M059J (cell line): ENCODE data around the gene WDR45B. TPM values are rescaled to one million over a fixed set of nuclear protein-coding genes. Genes with fewer than 3 reads are reported as not detected.

Experiments
- DNase-seq: peaks from one replicate; pipeline ENCODE4 v3.0.0-alpha.2; 2012; ENCODE audit warnings: low read depth
- total RNA-seq: library from RNA; depleted of rRNA; stranded (reverse); fragments of >200 nt; shearing (Covaris generic); gene quantifications from 2 replicates; pipeline ENCODE4 v1.2.3, GENCODE V29; 2014

The WDR45B gene
- total RNA-seq, 1 experiment from 2014 or later = 97.9 TPM

DNA sequence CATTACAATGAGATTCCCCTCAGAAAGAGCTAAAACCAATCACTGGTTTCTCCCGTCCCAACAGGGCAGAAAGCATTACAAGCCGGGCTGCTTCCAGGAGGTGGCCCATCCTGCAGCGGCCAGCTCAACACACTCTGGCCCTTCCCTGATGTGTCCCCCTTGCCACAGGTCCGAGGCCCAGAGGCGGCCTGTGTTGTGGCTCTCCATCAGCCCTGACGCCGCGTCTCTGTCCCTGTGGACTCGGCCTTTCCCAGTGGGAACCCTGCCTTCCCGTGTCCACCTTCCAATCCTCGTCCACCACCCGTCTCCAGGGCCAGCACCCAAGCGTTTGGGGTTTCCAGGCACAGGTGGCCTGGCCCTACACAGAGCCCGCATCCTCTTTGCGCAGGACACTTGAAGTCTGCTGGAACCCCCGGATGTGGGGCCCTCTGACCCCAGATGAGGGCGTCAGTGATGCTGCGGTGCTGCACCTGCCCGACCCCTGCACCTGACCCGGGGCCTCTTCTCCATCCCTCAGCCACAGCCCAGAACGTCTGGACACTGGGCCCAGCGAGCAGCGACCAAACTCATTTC is 29.2 kb upstream of the WDR45B start:
- DNase-seq = no peak

GRCh38 chr17:82675476-82676245 is 27.4 kb upstream of the WDR45B start:
- DNase-seq = no peak

- no peak for DNase-seq
These were observed 26.6 kb upstream of the WDR45B start for GRCh38 chr17:82674656-82675475.

DNA sequence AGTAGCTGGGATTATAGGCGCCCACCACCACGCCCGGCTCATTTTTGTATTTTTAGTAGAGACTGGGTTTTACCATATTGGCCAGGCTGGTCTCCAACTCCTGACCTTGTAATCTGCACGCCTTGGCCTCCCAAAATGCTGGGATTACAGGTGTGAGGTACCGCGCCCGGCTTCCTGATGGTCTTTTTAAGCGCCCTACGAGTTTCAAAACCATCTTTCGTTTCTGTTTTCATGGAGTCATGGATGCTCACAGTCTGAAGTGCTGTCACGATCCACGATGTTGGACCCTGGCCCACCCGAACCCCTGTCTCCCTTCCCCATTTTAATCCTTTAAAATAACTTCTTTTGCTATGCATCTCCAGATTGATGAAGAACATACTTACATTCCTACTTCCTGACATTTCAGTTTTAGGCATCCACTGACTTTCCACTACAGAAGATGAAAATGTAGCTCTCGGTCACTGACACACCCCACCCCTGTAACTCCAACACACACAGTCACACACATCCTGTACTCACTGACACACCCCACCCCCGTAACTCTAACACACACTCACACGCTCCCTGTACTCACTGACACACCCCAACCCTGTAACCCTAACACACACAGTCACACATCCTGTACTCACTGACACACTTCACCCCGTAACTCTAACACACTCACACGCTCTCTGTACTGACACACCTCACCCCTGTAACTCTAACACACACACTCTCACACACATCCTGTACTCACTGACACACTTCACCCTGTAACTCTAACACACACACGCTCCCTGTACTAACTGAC is 22.6 kb upstream of the WDR45B start:
- DNase-seq = no peak

DNA sequence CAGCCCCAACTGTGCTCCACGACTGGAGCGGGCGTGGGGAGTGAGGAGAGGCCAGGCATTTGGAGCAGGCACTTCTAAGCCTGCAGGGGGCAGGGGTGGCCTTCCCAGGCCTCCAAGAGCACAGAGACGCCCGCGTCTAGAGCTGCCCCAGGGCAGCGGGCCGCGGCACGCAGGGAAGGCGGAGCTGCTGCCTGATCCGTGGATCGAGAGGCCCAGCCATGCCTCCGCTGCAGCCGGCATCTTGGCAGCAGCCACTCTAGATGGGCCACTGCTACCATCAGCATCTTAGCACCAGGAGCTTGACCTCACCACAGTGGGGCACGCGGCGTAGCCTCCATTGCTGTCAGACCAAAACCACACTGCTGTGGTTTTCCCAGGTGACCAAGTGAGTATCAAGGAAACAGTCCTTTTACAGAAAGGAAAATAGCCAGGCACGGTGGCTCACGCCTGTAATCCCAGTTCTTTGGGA is 20.4 kb upstream of the WDR45B start:
- peak; percentile 26 for DNase-seq

DNA sequence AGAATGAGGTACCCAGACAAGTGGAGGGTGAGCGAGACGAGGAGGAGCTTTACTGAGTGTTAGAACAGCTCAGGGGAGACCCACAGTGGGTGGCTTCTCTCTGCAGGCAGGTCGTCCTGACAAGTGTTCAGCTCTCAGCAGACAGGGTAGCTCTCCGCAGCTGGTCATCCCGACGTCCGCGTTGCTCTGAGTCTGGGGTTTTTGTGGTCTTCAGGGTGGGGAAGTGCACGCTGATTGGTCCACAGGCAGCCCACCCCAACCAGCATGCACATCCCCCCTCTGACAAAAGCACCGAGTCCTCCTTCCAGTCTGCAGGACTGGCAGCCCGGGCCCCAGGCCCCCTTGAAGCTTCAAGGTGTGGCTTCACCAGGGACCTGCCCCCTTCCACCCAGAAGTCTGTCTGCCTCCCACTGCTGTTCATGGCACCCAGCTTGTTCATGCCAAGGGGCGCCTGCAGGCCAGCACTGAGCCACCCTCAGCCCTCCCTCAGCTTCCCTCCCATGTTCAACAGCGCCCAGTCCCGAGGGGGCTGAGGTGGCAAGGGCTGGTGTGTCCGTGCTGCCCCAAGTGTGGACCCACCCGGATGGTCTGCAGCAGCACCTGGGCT is 19.9 kb upstream of the WDR45B start:
- no peak for DNase-seq

DNA sequence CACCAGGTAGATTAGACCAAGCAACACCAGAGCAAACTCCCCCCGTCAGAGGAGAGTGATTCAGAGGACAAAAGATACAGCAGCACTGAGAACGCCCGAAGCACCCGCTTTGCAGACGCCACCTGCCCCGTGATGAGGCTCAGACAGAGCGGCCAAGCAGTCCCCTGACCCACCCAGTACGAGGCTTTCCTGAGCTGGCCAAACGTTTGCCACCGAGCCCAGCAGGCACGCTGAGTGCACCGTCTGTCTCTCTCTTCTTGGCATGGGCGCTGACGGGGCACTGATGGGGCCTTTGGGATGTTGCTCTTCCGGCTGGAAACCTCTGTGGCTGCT is 19.4 kb upstream of the WDR45B start:
- DNase-seq = no peak

- DNase-seq = no peak
These were observed 18.9 kb upstream of the WDR45B start for GRCh38 chr17:82666931-82667667.

GRCh38 chr17:82665891-82666290 is 17.6 kb upstream of the WDR45B start:
- no peak for DNase-seq

- no peak for DNase-seq
These were observed 17.0 kb upstream of the WDR45B start for GRCh38 chr17:82665217-82665616.

DNA sequence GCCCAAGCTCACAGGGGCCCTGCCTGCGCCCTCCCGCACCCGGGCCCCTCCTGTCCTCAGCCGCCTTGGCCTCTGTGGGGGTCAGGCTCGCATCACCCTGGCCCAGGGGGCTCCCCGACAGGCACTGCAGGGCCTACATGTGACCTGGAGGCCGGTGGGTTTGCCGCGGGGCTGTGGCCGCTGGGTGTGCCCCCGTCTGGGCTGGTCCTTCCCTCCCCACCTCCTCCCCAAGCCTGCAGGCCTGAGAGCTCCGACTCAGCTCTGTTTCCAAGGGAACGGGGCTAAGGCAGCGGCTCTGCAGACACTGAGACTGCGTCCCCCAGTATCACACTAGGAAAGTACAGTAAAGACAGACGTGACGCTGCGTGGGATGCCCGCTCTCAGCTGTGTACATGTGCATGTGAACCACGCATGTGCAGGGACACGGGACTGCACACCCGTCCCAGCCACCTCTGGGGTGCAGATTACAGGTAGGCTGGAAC is 16.5 kb upstream of the WDR45B start:
- no peak for DNase-seq

- no peak for DNase-seq
These were observed 16.0 kb upstream of the WDR45B start for GRCh38 chr17:82664276-82664575.

DNA sequence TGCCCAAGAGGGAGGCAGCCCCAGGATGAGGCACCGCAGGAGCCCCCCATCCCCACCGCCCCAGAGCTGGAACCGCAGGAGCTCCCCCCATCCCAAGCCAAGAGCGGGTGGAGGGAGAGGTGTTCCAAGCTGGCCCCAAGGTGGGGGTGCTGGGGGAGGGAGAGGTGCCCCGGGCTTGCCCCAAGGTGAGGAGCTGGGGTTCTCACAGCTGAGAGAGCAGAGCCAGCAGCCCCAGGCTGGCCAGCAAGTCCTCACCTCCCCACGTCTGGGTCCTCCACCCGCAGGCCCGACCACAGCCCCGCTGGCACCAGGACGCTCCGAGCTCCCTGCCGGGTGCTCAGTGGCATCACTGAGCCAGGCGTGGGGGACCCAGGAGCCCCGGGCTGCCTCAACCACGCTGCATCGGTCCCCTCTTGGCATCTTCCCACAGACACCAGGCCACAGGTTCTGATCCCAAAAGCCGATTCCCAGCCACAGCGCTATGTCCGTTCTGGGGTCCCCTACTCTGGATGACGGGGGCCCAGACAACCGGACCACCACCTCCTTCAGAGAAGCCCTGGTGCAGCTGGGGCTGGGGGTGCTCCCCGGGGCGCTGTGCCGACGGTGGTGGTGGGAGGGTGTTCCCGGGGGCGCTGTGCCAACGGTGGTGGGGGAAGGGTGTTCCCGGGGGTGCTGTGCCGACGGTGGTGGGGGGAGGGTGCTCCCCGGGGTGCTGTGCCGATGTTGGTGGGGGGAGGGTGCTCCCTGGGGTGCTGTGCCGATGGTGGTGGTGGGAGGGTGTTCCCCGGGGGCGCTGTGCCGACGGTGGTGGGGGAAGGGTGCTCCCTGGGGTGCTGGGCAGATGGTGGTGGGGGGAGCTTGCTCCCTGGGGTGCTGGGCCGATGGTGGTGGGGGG is 15.4 kb upstream of the WDR45B start:
- no peak for DNase-seq

- DNase-seq = no peak
These were observed 14.5 kb upstream of the WDR45B start for GRCh38 chr17:82662711-82663261.

- no peak for DNase-seq
These were observed 13.8 kb upstream of the WDR45B start for GRCh38 chr17:82661717-82662683.

- no peak for DNase-seq
These were observed 11.6 kb upstream of the WDR45B start for GRCh38 chr17:82659886-82660285.

DNA sequence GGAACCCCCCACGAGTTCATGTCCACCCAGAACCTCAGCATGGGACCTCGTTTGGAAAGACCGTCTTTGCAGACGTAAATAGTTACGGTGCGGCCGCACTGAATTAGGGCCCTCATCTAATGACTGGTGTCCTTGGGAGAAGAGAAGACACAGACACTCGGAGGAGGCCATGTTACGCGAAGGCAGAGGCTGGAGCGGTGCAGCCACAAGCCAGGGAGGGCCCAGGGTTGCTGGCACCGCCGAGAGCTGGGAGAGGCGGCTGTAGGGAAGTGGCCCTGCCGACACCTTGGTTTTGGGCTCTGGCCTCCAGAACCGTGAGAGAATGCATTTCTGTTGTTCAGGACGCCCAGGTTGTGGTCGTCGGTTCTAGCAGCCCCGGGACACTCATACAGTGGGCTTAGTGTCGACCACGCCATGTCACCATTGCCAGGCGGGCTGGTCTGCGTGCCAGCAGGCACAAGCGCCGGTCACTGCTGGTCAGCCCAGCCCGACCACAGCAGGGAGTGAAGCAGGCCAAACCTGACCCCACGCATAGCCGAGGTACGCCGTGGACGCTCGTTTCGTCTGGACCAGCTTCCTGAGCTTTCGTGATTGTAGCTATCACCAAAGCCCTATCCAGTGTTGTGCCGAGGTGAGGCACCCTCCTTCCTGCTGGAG is 10.7 kb upstream of the WDR45B start:
- DNase-seq = no peak

DNA sequence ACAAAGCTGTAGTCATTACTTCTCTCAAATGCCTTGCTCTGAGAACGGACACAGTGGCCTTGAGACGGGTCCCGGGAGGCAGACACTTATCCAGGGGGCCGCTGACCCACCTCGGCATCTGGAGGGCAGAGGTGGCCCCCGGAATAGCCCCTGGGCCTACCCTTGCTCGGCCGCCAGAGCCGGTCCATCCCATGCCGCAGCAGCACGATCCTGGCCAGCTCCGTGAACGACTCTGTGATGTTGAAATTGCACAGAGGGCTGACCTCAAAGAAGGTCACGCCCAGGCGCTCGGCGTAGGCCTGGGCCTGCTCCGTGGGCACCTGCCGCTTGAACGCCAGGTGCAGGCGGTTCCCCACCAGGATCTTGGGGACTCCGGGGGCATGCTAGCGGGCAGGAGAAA is 10.1 kb upstream of the WDR45B start:
- DNase-seq = no peak
